Lung (tissue), 12 donors: Measurements from ENCODE around the gene TEX14. TPM values are rescaled to one million over a fixed set of nuclear protein-coding genes. Genes with fewer than 3 reads are reported as not detected.

ENCODE experiments used
- ATAC-seq: fragments of 200-7000 bp; cut with Tn5 transposase; one replicate; pipeline ENCODE4 v1.9.1; 2020; ENCODE audit warnings: moderate number of reproducible peaks; ENCODE audit not compliant: insufficient read depth, low FRiP score
- DNase-seq, 3 donors: peaks; one replicate each; pipeline ENCODE4 v3.0.0-alpha.2; 2013 to 2017
- H3K27ac ChIP-seq, 2 donors: one replicate each; pipeline ENCODE4 v1.5.1; 2013; ENCODE audit warnings: mild to moderate bottlenecking in 2 of 2, moderate library complexity in 2 of 2, control low read depth in 1 of 2, inconsistent platforms in 1 of 2, low read depth in 1 of 2, low read length in 1 of 2
- H3K27me3 ChIP-seq, 3 donors: one replicate each; pipeline ENCODE4 v1.5.1; 2013; ENCODE audit warnings: low read length in 2 of 3; ENCODE audit not compliant: control insufficient read depth in 3 of 3, insufficient read depth in 3 of 3
- H3K36me3 ChIP-seq, 4 donors: one replicate each; pipeline ENCODE4 v1.5.1; 2013; ENCODE audit warnings: low read length in 4 of 4, mild to moderate bottlenecking in 1 of 4, moderate library complexity in 1 of 4; ENCODE audit not compliant: control insufficient read depth in 4 of 4, insufficient read depth in 4 of 4
- H3K4me1 ChIP-seq, 5 donors: one replicate each; pipeline ENCODE4 v1.5.1; 2013; ENCODE audit warnings: low read length in 5 of 5, mild to moderate bottlenecking in 2 of 5, moderate library complexity in 1 of 5; ENCODE audit not compliant: control insufficient read depth in 5 of 5, insufficient read depth in 5 of 5
- H3K4me3 ChIP-seq: one replicate; pipeline ENCODE4 v1.5.1; 2013; ENCODE audit warnings: mild to moderate bottlenecking, control low read depth, moderate library complexity
- H3K9ac ChIP-seq, 2 donors: one replicate each; pipeline ENCODE4 v1.5.1; 2013; ENCODE audit warnings: low read length in 2 of 2, control low read depth in 1 of 2; ENCODE audit not compliant: insufficient read depth in 1 of 2
- H3K9me3 ChIP-seq, 4 donors: one replicate each; pipeline ENCODE4 v1.5.1; 2013; ENCODE audit warnings: low read length in 3 of 4, mild to moderate bottlenecking in 1 of 4, moderate library complexity in 1 of 4; ENCODE audit not compliant: control insufficient read depth in 4 of 4, insufficient read depth in 3 of 4
- CTCF ChIP-seq: IDR thresholded peaks from 2 replicates; pipeline ENCODE4 v1.5.1; 2012; ENCODE audit warnings: mild to moderate bottlenecking; ENCODE audit errors: control extremely low read depth, extremely low read depth
- WGBS, 2 donors: extraction: QIAGEN DNeasy Blood & Tissue Kit; methylation state at CpG; one replicate each; pipeline ENCODE4 v1.1.7; 2013; 5-methylcytosine and 5-hydroxymethylcytosine counted together
- polyA plus RNA-seq, 2 donors: library from polyadenylated mRNA; stranded (reverse); fragments of 200-250 nt; gene quantifications; one replicate each; pipeline ENCODE4 v1.2.1, GENCODE V29; 2013
- total RNA-seq, 2 donors: library from RNA; depleted of rRNA in 1 of 2; stranded (reverse); fragments of >200 nt in 1 of 2; gene quantifications; one replicate each; pipeline ENCODE4 v1.2.1, GENCODE V29; 2014 to 2021
- donor health status: control.
- donor health status: control.
- donor health status: Bipolar disorder and iron deficiency.
- donor health status: healthy.
- donor health status: DM: yes; HTN: yes; CAD: no.

TEX14 gene
- total and polyA plus RNA-seq, 4 donors: 0.13 to 1.5 (median 0.74) TPM; not detected in 1

GRCh38 chr17:58565389-58566311 is 126.2 kb downstream of the TEX14 start:
- Histone ChIP-seq H3K4me1 (no peaks in the 10 kb centered on the region), H3K36me3 (no peaks in the 10 kb centered on the region), H3K27me3 (no peaks in the 10 kb centered on the region), H3K4me3 (no peak overlapping the region), H3K9me3 (no peaks in the 10 kb centered on the region), H3K9ac (no peak overlapping the region), H3K27ac (no peak overlapping the region)
- no peak for TF ChIP-seq CTCF
- no peak for DNase-seq
- 45 to 63% methylated on average over 8 of the region's 8 CpGs for WGBS, 2 donors
- no peak for ATAC-seq

- Histone ChIP-seq H3K9ac (no peak overlapping the region), H3K4me1 (no peaks in the 10 kb centered on the region), H3K9me3 (no peaks in the 10 kb centered on the region), H3K4me3 (no peak overlapping the region), H3K27me3 (no peaks in the 10 kb centered on the region), H3K27ac (no peak overlapping the region), H3K36me3 (no peaks in the 10 kb centered on the region)
- ATAC-seq (no peak), DNase-seq (no peak)
- TF ChIP-seq CTCF: no peak
- 78 to 84% methylated on average over 1 of the region's 1 CpG for WGBS, 2 donors
Measured at GRCh38 chr17:58564971-58565370, 126.9 kb downstream of the TEX14 start.

GRCh38 chr17:58564243-58564642 is 127.6 kb downstream of the TEX14 start:
- H3K9me3 ChIP-seq: no peaks in the 10 kb centered on the region
- ATAC-seq (no peak), DNase-seq (no peak)
- H3K9ac ChIP-seq: no peak overlapping the region
- no peak overlapping the region for H3K4me3 ChIP-seq
- H3K27ac ChIP-seq: no peak overlapping the region
- no peak for TF ChIP-seq CTCF
- no peaks in the 10 kb centered on the region for H3K27me3 ChIP-seq
- WGBS, 2 donors: 71 to 78% methylated on average over 2 of the region's 2 CpGs
- H3K4me1 ChIP-seq: no peaks in the 10 kb centered on the region
- no peaks in the 10 kb centered on the region for H3K36me3 ChIP-seq
